DOHH2 (cell line): ENCODE data around the gene TLCD5.

Experiments
- H3F3A ChIP-seq: fragments of 200-600 bp; sonication (generic), shearing (Covaris generic); 2 replicates; pipeline ENCODE4 v1.6.0; 2016; ENCODE audit warnings: antibody characterized with exemption, mild to moderate bottlenecking; ENCODE audit not compliant: control insufficient read depth, insufficient read depth
- H3K27ac ChIP-seq: fragments of 200-600 bp; sonication (generic); 2 replicates; pipeline ENCODE4 v1.5.1; 2014; ENCODE audit warnings: low read depth, mild to moderate bottlenecking, low read length, moderate library complexity
- H3K27me3 ChIP-seq: fragments of 200-600 bp; sonication (generic); 2 replicates; pipeline ENCODE4 v1.6.1; 2014; ENCODE audit warnings: mild to moderate bottlenecking, low read length, mixed read lengths; ENCODE audit not compliant: control insufficient read depth
- H3K36me3 ChIP-seq: fragments of 200-600 bp; sonication (generic); 2 replicates; pipeline ENCODE4 v1.6.1; 2014; ENCODE audit warnings: mild to moderate bottlenecking, low read length, moderate library complexity, mixed read lengths; ENCODE audit not compliant: control insufficient read depth
- H3K4me1 ChIP-seq: fragments of 200-600 bp; sonication (generic); 2 replicates; pipeline ENCODE4 v1.6.1; 2014; ENCODE audit warnings: mild to moderate bottlenecking, low read length, mixed read lengths; ENCODE audit not compliant: control insufficient read depth
- H3K4me2 ChIP-seq: fragments of 200-600 bp; sonication (generic); 2 replicates; pipeline ENCODE4 v1.6.0; 2014; ENCODE audit warnings: mild to moderate bottlenecking, low read length, moderate library complexity
- H3K4me3 ChIP-seq: fragments of 200-600 bp; sonication (generic); 2 replicates; pipeline ENCODE4 v1.5.1; 2014; ENCODE audit warnings: mild to moderate bottlenecking, low read length, mixed read lengths
- H3K79me2 ChIP-seq: fragments of 200-600 bp; sonication (generic); 2 replicates; pipeline ENCODE4 v1.6.1; 2014; ENCODE audit warnings: mild to moderate bottlenecking, low read length, mixed read lengths; ENCODE audit not compliant: control insufficient read depth
- H3K9me2 ChIP-seq: fragments of 200-600 bp; sonication (generic); replicated peaks from 2 replicates; pipeline ENCODE4 v1.6.1; 2014; ENCODE audit warnings: mild to moderate bottlenecking, low read length, mixed read lengths; ENCODE audit not compliant: control insufficient read depth
- H3K9me3 ChIP-seq: fragments of 200-600 bp; sonication (generic); 2 replicates; pipeline ENCODE4 v1.6.1; 2014; ENCODE audit warnings: antibody characterized with exemption, low read length, mixed read lengths; ENCODE audit not compliant: control insufficient read depth, insufficient read depth
- H4K20me1 ChIP-seq: fragments of 200-600 bp; sonication (generic); 2 replicates; pipeline ENCODE4 v1.6.0; 2014; ENCODE audit warnings: low read depth, mild to moderate bottlenecking, antibody characterized with exemption, low read length, moderate library complexity; ENCODE audit not compliant: control insufficient read depth, insufficient read depth
- CTCF ChIP-seq: fragments of 200-600 bp; sonication (generic); IDR thresholded peaks from one replicate; pipeline ENCODE4 v1.5.1; 2014; ENCODE audit warnings: antibody characterized with exemption, mild to moderate bottlenecking, low read depth, low read length; ENCODE audit not compliant: poor library complexity, severe bottlenecking
- EZH2phosphoT487 ChIP-seq: fragments of 200-600 bp; sonication (generic); IDR thresholded peaks from 2 replicates; pipeline ENCODE4 v1.6.1; 2017; ENCODE audit warnings: borderline replicate concordance, mild to moderate bottlenecking, antibody characterized with exemption, low read length, moderate library complexity, mixed read lengths

TLCD5 gene

DNA sequence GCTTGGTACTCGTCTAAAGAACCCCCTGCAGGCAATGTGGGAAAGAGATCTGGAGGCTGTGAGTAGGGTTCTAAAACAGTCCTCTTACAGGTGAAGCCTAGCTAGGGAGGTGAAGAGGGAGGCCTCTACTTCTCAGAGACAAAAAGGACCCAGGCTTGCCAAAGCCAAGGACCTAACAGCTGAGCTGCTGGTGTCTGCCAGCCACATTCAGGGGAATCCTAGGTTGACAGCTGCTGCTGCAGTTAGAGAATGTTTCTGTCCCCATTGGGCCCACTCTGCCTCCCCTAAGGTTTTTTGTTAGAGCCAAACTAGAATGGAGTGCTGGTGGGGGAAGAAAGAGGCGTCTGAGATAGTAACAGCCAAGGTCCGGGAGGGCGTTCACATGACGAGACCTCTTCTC is 26.6 kb upstream of the TLCD5 start:
- Histone ChIP-seq H3K79me2 (no peaks in the 10 kb centered on the region), H3K4me2 (no peak overlapping the region), H3K4me1 (no peaks in the 10 kb centered on the region), H3K27me3 (peaks cover 11% of the 10 kb centered on the region; the same call in 1 of the 2 replicates), H3F3A (no peaks in the 10 kb centered on the region), H3K27ac (no peak overlapping the region), H3K4me3 (no peak overlapping the region), H3K36me3 (no peaks in the 10 kb centered on the region), H4K20me1 (peaks cover 3% of the 10 kb centered on the region), H3K9me2 (no peaks in the 10 kb centered on the region), H3K9me3 (no peaks in the 10 kb centered on the region)
- TF ChIP-seq EZH2phosphoT487: no peak

DNA sequence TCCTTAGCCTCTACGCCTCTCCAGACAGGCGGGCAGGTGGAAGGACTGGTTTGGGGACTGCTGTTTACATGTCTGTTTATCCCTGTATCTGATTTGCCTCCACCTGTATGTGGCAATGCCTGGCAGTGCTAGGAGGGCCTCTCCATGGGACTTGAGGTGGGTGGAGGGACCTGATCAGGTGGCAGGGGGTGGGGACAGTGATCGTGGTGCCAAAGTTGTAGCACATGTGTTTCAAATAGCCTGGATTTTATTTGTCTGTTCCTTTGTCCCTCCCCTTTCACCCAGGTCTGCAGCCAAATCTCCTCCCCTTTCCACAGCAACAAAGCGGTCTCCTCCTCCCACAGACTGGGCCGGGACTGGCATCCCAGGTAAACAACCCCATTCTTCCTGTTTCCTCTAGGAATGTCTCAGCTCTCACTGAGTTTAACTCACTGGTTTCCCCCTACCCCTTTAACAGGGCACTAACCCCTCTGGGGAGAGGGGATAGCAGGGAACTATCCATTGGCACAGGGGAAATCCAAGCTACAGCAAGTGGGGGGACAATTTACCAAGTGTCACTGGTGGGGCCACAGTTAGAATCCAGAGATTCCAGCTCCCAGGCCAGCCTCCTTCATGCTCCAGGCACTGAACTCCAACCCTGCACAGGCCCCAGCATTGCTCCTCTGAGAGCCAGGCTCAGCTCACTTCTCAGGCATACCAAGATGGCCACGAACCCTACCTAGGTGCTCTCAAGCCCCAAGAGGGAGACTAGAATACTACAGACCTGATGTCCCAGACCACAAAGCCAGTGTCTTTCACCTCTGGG is 22.9 kb upstream of the TLCD5 start:
- Histone ChIP-seq H3K4me1 (no peaks in the 10 kb centered on the region), H3K9me2 (no peaks in the 10 kb centered on the region), H4K20me1 (peaks cover 3% of the 10 kb centered on the region), H3K36me3 (no peaks in the 10 kb centered on the region), H3K27ac (no peak overlapping the region), H3K27me3 (peaks cover 11% of the 10 kb centered on the region; the same call in 1 of the 2 replicates), H3F3A (no peaks in the 10 kb centered on the region), H3K4me3 (no peak overlapping the region), H3K79me2 (no peaks in the 10 kb centered on the region), H3K4me2 (no peak overlapping the region), H3K9me3 (no peaks in the 10 kb centered on the region)
- no peak for TF ChIP-seq EZH2phosphoT487
- TF ChIP-seq CTCF: no peak

DNA sequence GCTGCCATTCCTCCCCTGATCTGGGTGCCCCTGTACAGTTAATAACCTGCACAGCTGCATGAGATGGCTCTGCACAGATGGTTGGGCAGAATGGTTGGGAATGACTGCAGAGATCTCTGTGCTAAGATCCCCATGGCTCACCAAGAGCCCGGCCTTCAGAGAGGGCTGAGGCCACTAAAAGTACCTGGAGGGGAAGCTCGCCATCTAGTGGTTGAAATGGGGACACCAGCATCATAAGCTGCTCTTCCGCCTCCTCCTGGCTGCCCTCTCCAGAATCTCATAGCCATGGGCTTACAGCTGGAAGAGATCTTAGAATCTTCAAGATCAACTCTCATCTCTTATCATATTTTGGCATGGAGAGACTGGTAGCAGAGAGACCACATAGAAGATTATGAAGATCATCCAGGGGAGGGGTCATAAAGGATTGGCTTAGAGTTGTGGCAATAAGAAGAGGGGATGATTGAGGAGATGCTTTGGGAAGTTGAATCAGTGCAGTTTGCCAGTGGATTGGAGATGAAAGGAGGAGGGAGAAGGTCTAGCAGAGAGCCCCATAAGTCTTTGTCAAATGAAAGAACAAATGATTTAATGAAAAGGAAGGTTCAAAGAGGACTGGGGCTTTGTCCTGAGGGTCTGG is 22.0 kb upstream of the TLCD5 start:
- TF ChIP-seq CTCF (peak; percentile 94), EZH2phosphoT487 (no peak)
- Histone ChIP-seq H3K4me2 (no peak overlapping the region), H3K4me1 (no peaks in the 10 kb centered on the region), H3K36me3 (no peaks in the 10 kb centered on the region), H3K9me2 (no peaks in the 10 kb centered on the region), H3K9me3 (no peaks in the 10 kb centered on the region), H3K4me3 (no peak overlapping the region), H3K27me3 (peaks cover 11% of the 10 kb centered on the region; the same call in 1 of the 2 replicates), H3F3A (no peaks in the 10 kb centered on the region), H3K27ac (no peak overlapping the region), H3K79me2 (no peaks in the 10 kb centered on the region), H4K20me1 (peaks cover 3% of the 10 kb centered on the region)

DNA sequence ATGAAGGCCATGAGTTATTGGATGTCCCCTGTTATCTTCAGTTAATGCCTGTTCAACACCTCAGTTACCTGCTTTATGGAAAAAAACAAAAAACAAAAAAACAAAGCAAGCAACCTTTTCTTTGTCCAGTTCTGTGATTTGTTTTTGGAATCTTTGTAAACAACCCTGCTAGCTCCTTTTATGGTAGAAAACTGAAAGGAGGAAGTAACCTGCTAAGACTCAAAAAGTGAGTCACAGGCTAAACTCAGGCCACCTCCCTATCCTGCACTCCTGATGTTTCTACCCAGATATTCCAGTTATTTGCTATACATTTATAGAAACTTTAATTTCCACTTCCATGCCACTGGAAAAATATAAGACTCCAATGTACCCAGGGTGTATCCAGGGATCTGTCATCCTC is 20.6 kb upstream of the TLCD5 start:
- no peak for TF ChIP-seq EZH2phosphoT487
- no peak for TF ChIP-seq CTCF

More for the DNA sequence above, 20.6 kb upstream of the TLCD5 start:
- no peaks in the 10 kb centered on the region for H3K36me3 ChIP-seq
- H3F3A ChIP-seq: no peaks in the 10 kb centered on the region
- H3K4me2 ChIP-seq: no peak overlapping the region
- H3K79me2 ChIP-seq: no peaks in the 10 kb centered on the region
- H4K20me1 ChIP-seq: peaks cover 3% of the 10 kb centered on the region
- H3K27me3 ChIP-seq: peaks cover 10% of the 10 kb centered on the region; the same call in 1 of the 2 replicates
- H3K4me1 ChIP-seq: no peaks in the 10 kb centered on the region
- no peaks in the 10 kb centered on the region for H3K9me3 ChIP-seq
- no peak overlapping the region for H3K27ac ChIP-seq
- no peak overlapping the region for H3K4me3 ChIP-seq
- H3K9me2 ChIP-seq: no peaks in the 10 kb centered on the region
